Upper lobe of left lung (tissue), 6 donors: ENCODE measurements around the gene LSM12. TPM values are rescaled to one million over a fixed set of nuclear protein-coding genes. Genes with fewer than 3 reads are reported as not detected.

Experiments
- ATAC-seq, 2 donors: fragments of 200-7000 bp; cut with Tn5 transposase; one replicate each; pipeline ENCODE4 v1.9.1; 2022; ENCODE audit warnings: mild to moderate bottlenecking in 2 of 2, moderate library complexity in 2 of 2; ENCODE audit not compliant: low FRiP score in 2 of 2
- DNase-seq, 2 donors: peaks; one replicate each; pipeline ENCODE4 v3.0.0-alpha.2; 2019 to 2020
- H3K27ac ChIP-seq, 4 donors: fragments of 200-600 bp; sonication (generic); one replicate each; pipeline ENCODE4 v1.5.1; 2016 to 2019
- H3K27me3 ChIP-seq, 4 donors: fragments of 200-600 bp; sonication (generic); one replicate each; pipeline ENCODE4 v1.5.1; 2017 to 2019
- H3K36me3 ChIP-seq, 4 donors: fragments of 200-600 bp; sonication (generic); one replicate each; pipeline ENCODE4 v1.5.1; 2016 to 2019
- H3K4me1 ChIP-seq, 4 donors: fragments of 200-600 bp; sonication (generic); one replicate each; pipeline ENCODE4 v1.5.1; 2018 to 2019
- H3K4me3 ChIP-seq, 4 donors: fragments of 200-600 bp; sonication (generic); one replicate each; pipeline ENCODE4 v1.5.1; 2017 to 2019; ENCODE audit warnings: mild to moderate bottlenecking in 2 of 4, moderate library complexity in 1 of 4
- H3K9me3 ChIP-seq, 4 donors: fragments of 200-600 bp; sonication (generic); one replicate each; pipeline ENCODE4 v1.5.1; 2018 to 2019
- CTCF ChIP-seq, 6 experiments: fragments of 450-650 bp in 4 of 6; fragments of 200-600 bp in 2 of 6; sonication (generic) in 2 of 6; IDR thresholded peaks; one replicate each; pipeline ENCODE4 v1.5.1; 2016 to 2019; ENCODE audit warnings: antibody characterized with exemption in 6 of 6
- EP300 ChIP-seq, 4 donors: sonication (generic); formaldehyde crosslinking; IDR thresholded peaks; one replicate each; pipeline ENCODE4 v1.5.1; 2017; ENCODE audit warnings: antibody characterized with exemption in 4 of 4, control low read depth in 2 of 4
- POLR2A ChIP-seq, 4 donors: fragments of 450-650 bp; IDR thresholded peaks; one replicate each; pipeline ENCODE4 v1.5.1; 2016 to 2017; ENCODE audit warnings: antibody characterized with exemption in 4 of 4, mild to moderate bottlenecking in 2 of 4
- POLR2AphosphoS5 ChIP-seq, 2 donors: sonication (generic); formaldehyde crosslinking; IDR thresholded peaks; one replicate each; pipeline ENCODE4 v1.5.1; 2017; ENCODE audit warnings: antibody characterized with exemption in 2 of 2
- WGBS, 2 donors: methylation state at CpG; one replicate each; pipeline ENCODE4 v1.1.5; 2017 to 2018; 5-methylcytosine and 5-hydroxymethylcytosine counted together
- small RNA-seq, 4 donors: library from RNA; depleted of rRNA; stranded (forward); fragments of <200 nt; gene quantifications; one replicate each; pipeline ENCODE3, GENCODE V24; 2016
- total RNA-seq, 6 donors: library from RNA; depleted of rRNA in 4 of 6; stranded (reverse); fragments of >200 nt in 4 of 6; gene quantifications; one replicate each; pipeline versions ENCODE4 v1.1.0 to v1.2.1, GENCODE V29; 2016 to 2021
- donor health status: DM: no; HTN: no; CAD: no; lungs with moderate emphysema.
- donor health status: DM: no; HTN: yes; CAD: no; lungs with severe emphysema.

Gene LSM12
- total RNA-seq, 6 donors from 2014 or later: 14.8 to 38.3 (median 33.6) TPM

DNA sequence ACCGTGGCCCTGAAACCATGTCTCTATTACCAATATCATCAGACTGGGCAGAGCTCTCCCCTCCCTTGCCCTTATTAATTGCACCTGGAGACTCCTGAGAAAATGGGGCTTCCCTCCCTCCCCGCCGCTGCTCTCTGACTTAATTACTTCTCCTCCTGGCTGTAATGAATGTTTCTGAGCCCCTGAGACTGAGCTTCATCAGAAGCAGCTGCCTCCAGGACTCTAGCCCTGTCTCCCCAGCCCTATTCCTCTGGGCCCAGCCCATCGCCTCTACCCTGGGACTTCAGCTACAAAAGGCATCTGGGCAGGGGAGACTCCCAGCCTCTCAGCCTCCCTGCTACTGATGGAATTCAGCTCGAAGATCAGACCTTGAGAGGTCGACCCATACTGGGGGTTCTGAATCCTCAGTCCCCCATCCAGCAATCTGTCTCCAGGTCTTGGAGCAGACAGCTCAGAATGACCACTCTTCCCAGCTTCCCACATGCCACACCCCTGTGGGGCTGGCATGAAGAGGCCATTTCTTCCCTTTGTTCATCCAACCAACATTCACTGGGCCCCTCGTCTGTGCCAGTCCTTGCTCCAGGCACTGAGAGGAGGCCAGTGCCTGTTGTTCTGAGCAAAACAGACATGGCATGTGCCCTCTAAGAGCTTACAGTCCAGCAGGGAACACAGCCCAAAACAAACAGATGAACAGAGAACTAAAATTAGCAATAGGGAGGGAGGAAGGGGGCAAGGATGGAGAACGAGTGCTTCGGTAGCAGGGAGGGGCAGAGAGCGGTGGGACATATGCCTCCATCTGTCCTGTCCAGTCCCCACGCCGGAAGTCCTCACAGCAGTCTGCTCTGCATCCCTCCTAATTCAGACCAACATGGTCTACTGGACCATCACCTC is 79.1 kb downstream of the LSM12 start:
- no peak overlapping the region for H3K27ac ChIP-seq
- DNase-seq (no peak), ATAC-seq (no peak)
- H3K36me3 ChIP-seq: no peaks in the 10 kb centered on the region
- H3K9me3 ChIP-seq: no peaks in the 10 kb centered on the region
- WGBS, 2 donors: 68 to 75% methylated on average over 12 of the region's 12 CpGs
- H3K4me3 ChIP-seq: no peak overlapping the region
- peaks cover 0 to 14% (median 7%) of the 10 kb centered on the region in 4 donors for H3K27me3 ChIP-seq
- TF ChIP-seq EP300 (IDR thresholded peaks at IDR 0.05): no peak
- peaks cover 10 to 13% (median 12%) of the 10 kb centered on the region in 4 donors for H3K4me1 ChIP-seq

DNA sequence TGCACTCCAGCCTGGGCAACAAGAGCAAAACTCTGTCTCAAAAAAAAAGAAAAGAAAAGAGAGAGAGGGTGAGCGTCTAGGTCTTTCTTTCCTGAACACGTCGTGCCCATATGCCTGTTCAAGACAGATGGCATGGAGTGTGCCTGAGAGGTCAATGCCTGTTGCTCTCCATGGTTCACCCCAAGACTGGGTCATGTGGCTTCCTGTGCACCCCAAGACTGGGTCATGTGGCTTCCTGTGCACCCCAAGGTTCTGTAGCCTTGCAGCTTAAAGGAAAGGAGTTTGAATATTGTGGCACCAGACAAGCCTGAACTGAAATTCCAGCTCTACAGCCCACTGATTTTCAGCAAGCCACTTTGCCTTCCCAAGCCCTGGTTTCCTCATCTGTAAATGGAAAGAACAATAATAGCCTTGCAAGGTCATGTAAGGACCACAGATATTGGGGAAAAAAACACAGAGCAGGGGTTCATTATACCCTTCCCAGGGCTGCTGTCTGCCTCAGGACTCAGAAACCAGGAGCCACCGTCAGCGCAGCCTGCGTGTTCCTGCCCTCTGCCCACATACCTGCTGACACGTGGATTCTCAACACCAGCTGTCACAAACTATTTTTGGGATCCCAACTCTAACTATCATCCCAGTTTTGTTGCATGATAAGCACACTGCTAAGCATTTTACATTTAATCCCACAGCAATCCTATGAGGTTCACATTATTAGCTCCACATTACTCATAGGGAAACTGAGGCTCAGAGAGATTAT is 80.1 kb downstream of the LSM12 start:
- DNase-seq (no peak), ATAC-seq (no peak)
- H3K27me3 ChIP-seq: peaks cover 0 to 14% (median 7%) of the 10 kb centered on the region in 4 donors
- 82 to 83% methylated on average over 7 of the region's 7 CpGs for WGBS, 2 donors
- no peaks in the 10 kb centered on the region for H3K36me3 ChIP-seq
- no peak overlapping the region for H3K27ac ChIP-seq
- no peaks in the 10 kb centered on the region for H3K9me3 ChIP-seq
- peaks cover 10 to 13% (median 12%) of the 10 kb centered on the region in 4 donors for H3K4me1 ChIP-seq
- no peak for TF ChIP-seq CTCF (IDR thresholded peaks at IDR 0.05)
- TF ChIP-seq EP300 (IDR thresholded peaks at IDR 0.05): no peak
- TF ChIP-seq POLR2A (IDR thresholded peaks at IDR 0.05): no peak
- no peak for TF ChIP-seq POLR2AphosphoS5 (IDR thresholded peaks at IDR 0.05)
- H3K4me3 ChIP-seq: no peak overlapping the region

DNA sequence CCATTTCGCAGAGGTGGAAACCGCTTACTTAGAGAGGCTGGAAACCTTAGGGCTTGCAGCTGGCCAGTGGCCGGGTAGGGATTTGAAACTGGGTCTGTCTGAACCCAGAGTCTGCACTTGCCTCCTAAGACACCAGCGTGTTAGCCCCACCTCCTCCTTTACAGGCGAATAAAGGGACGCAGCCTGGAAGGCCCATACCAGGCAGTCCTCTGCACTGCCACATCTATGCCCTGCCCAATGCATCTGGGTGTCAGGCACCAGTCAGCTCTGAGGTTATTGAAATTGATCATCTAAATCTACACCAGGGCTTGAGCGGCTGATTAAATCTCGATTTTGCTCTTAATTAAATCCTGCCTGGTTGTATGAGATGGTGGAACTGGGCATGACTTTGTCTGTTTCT is 82.0 kb downstream of the LSM12 start:
- peak overlapping the region in 3 of 4 donors; percentile 39 to 54 (median 53) for H3K4me3 ChIP-seq
- TF ChIP-seq POLR2AphosphoS5 (IDR thresholded peaks at IDR 0.05): no peak
- no peak for TF ChIP-seq EP300 (IDR thresholded peaks at IDR 0.05)
- TF ChIP-seq CTCF (IDR thresholded peaks at IDR 0.05): no peak
- TF ChIP-seq POLR2A (IDR thresholded peaks at IDR 0.05): no peak
- peak overlapping the region in 2 of 4 donors; percentile 55 to 58 for H3K27ac ChIP-seq
- 67 to 77% methylated on average over 8 of the region's 8 CpGs for WGBS, 2 donors
- no peak for ATAC-seq
- no peaks in the 10 kb centered on the region for H3K36me3 ChIP-seq
- no peaks in the 10 kb centered on the region for H3K9me3 ChIP-seq
- H3K27me3 ChIP-seq: peaks cover 0 to 14% (median 7%) of the 10 kb centered on the region in 4 donors
- no peak for DNase-seq
- peaks cover 10 to 13% (median 12%) of the 10 kb centered on the region in 4 donors for H3K4me1 ChIP-seq

Small RNA genes within 50 kb of the gene (small RNA-seq; reads per million reads assigned to genes)
- gene RF00012: 0 reads per million in 4 donors

Other genes with a start within 250 kb of the LSM12 start
- gene MPP3, start 233.5 kb downstream of the LSM12 start, total RNA-seq: 100 to 1,000 TPM in 1 of 6 donors, 10 to 100 TPM in 5; 16.2 to 142 (median 38.5) TPM
- gene CD300LG, start 219.5 kb downstream of the LSM12 start, total RNA-seq: 10 to 100 TPM in 2 of 6 donors, 1 to 10 TPM in 3, under 1 TPM in 1; 0.71 to 65.9 (median 7.8) TPM
- gene MPP2, start 159.1 kb downstream of the LSM12 start, total RNA-seq: 1 to 10 TPM in 2 of 6 donors, under 1 TPM in 3, not detected in 1; 0.20 to 2.0 (median 0.74) TPM
- not detected for gene PPY, start 124.2 kb downstream of the LSM12 start, total RNA-seq
- gene PYY, start 112.7 kb downstream of the LSM12 start, total RNA-seq: under 1 TPM in 1 of 6 donors, not detected in 5; 0.60 TPM
- gene NAGS, start 62.0 kb downstream of the LSM12 start, total RNA-seq: 10 to 100 TPM in 1 of 6 donors, 1 to 10 TPM in 5; 4.3 to 12.4 (median 7.0) TPM
- gene TMEM101, start 51.7 kb downstream of the LSM12 start, total RNA-seq: 10 to 100 TPM; 10.5 to 36.9 (median 29.1) TPM
- 10 to 100 TPM; 16.8 to 63.0 (median 33.8) TPM for gene G6PC3, start 4.1 kb upstream of the LSM12 start, total RNA-seq
- 100 to 1,000 TPM in 2 of 6 donors, 10 to 100 TPM in 4; 59.9 to 138 (median 64.9) TPM for gene HDAC5, start 57.0 kb upstream of the LSM12 start, total RNA-seq
- gene HROB, start 75.3 kb upstream of the LSM12 start, total RNA-seq: 1 to 10 TPM in 4 of 6 donors, under 1 TPM in 2; 0.89 to 1.4 (median 1.0) TPM
- under 1 TPM in 1 of 6 donors, not detected in 5; 0.11 TPM for gene ASB16, start 104.0 kb upstream of the LSM12 start, total RNA-seq
- gene TMUB2, start 120.3 kb upstream of the LSM12 start, total RNA-seq: 10 to 100 TPM; 28.5 to 46.1 (median 34.9) TPM
- gene ATXN7L3, start 133.2 kb upstream of the LSM12 start, total RNA-seq: 10 to 100 TPM; 41.4 to 79.0 (median 46.9) TPM
- 10 to 100 TPM; 41.2 to 94.3 (median 67.6) TPM for gene UBTF, start 153.0 kb upstream of the LSM12 start, total RNA-seq
- gene SLC4A1, start 201.5 kb upstream of the LSM12 start, total RNA-seq: 1 to 10 TPM in 3 of 6 donors, under 1 TPM in 2, not detected in 1; 0.46 to 6.3 (median 1.0) TPM
- 1 to 10 TPM in 2 of 6 donors, under 1 TPM in 1, not detected in 3; 0.13 to 2.6 (median 1.0) TPM for gene RUNDC3A, start 241.9 kb upstream of the LSM12 start, total RNA-seq